GM18517 (cell line): ENCODE data around the gene SKI.

ENCODE experiments used
- ATAC-seq: cut with Tn5 transposase; IDR thresholded peaks from one replicate; pipeline ENCODE4 v1.9.1; 2021; ENCODE audit warnings: mild to moderate bottlenecking, moderate library complexity; ENCODE audit not compliant: unreplicated experiment

SKI gene

GRCh38 chr1:2274231-2274928, 46.3 kb downstream of the SKI start:
- ATAC-seq, result no peak

GRCh38 chr1:2274929-2275475, 46.9 kb downstream of the SKI start:
- ATAC-seq, result no peak

- ATAC-seq, result no peak
Measured at GRCh38 chr1:2275796-2276536, 47.8 kb downstream of the SKI start.

GRCh38 chr1:2276803-2277580, 48.9 kb downstream of the SKI start:
- no peak for ATAC-seq

- ATAC-seq, result no peak
Measured at GRCh38 chr1:2277741-2278488, 49.8 kb downstream of the SKI start.

GRCh38 chr1:2278591-2279209, 50.6 kb downstream of the SKI start:
- no peak for ATAC-seq

GRCh38 chr1:2279210-2279639, 51.1 kb downstream of the SKI start:
- no peak for ATAC-seq

- no peak for ATAC-seq
Measured at GRCh38 chr1:2279817-2280216, 51.7 kb downstream of the SKI start.

GRCh38 chr1:2282556-2283270, 54.6 kb downstream of the SKI start:
- no peak for ATAC-seq

- no peak for ATAC-seq
Measured at GRCh38 chr1:2283371-2283990, 55.4 kb downstream of the SKI start.

GRCh38 chr1:2283991-2284895, 56.1 kb downstream of the SKI start:
- ATAC-seq, result no peak

- ATAC-seq, result no peak
Measured at GRCh38 chr1:2284932-2285331, 56.8 kb downstream of the SKI start.

- no peak for ATAC-seq
Measured at GRCh38 chr1:2286923-2287322, 58.8 kb downstream of the SKI start.

- no peak for ATAC-seq
Measured at GRCh38 chr1:2287649-2288048, 59.5 kb downstream of the SKI start.

- no peak for ATAC-seq
Measured at GRCh38 chr1:2288311-2288710, 60.2 kb downstream of the SKI start.

- ATAC-seq, result no peak
Measured at GRCh38 chr1:2288816-2289536, 60.9 kb downstream of the SKI start.

- ATAC-seq, result no peak
Measured at GRCh38 chr1:2289607-2290006, 61.5 kb downstream of the SKI start.
